Heart left ventricle (tissue), 16 donors: ENCODE data around the gene NHLRC2. TPM values are rescaled to one million over a fixed set of nuclear protein-coding genes. Genes with fewer than 3 reads are reported as not detected.

ENCODE experiments used
- ATAC-seq, 4 donors: fragments of 200-7000 bp; cut with Tn5 transposase; one replicate each; pipeline ENCODE4 v1.9.1; 2020 to 2022; ENCODE audit warnings: moderate library complexity in 4 of 4, mild to moderate bottlenecking in 3 of 4, moderate number of reproducible peaks in 1 of 4
- DNase-seq, 5 donors: peaks; one replicate each; pipeline ENCODE4 v3.0.0-alpha.2; 2020
- H3K27ac ChIP-seq, 12 donors: fragments of 200-600 bp; sonication (generic) in 4 of 12; one replicate each; pipeline versions ENCODE4 v1.5.0 to v1.8.0; 2016 to 2022; ENCODE audit warnings: mild to moderate bottlenecking in 2 of 12
- H3K27me3 ChIP-seq, 9 donors: fragments of 200-600 bp; sonication (generic) in 2 of 9; one replicate each; pipeline versions ENCODE4 v1.5.1 to v1.8.0; 2016 to 2022; ENCODE audit warnings: mild to moderate bottlenecking in 3 of 9
- H3K36me3 ChIP-seq, 9 donors: fragments of 200-600 bp; sonication (generic) in 2 of 9; one replicate each; pipeline versions ENCODE4 v1.5.0 to v1.8.0; 2018 to 2022; ENCODE audit warnings: mild to moderate bottlenecking in 2 of 9
- H3K4me1 ChIP-seq, 12 donors: fragments of 200-600 bp; sonication (generic) in 4 of 12; one replicate each; pipeline versions ENCODE4 v1.5.0 to v1.8.0; 2016 to 2022; ENCODE audit warnings: mild to moderate bottlenecking in 3 of 12
- H3K4me3 ChIP-seq, 12 donors: fragments of 200-600 bp; sonication (generic) in 4 of 12; one replicate each; pipeline versions ENCODE4 v1.5.0 to v1.8.0; 2017 to 2022; ENCODE audit warnings: mild to moderate bottlenecking in 9 of 12, moderate library complexity in 4 of 12
- H3K9me3 ChIP-seq, 12 donors: fragments of 200-600 bp; sonication (generic) in 4 of 12; one replicate each; pipeline versions ENCODE4 v1.5.0 to v1.8.0; 2016 to 2022; ENCODE audit warnings: mild to moderate bottlenecking in 1 of 12
- POLR2A ChIP-seq, 2 donors: fragments of 450-650 bp; IDR thresholded peaks; one replicate each; pipeline ENCODE4 v1.6.1; 2017; ENCODE audit warnings: antibody characterized with exemption in 2 of 2, mild to moderate bottlenecking in 2 of 2, moderate library complexity in 2 of 2
- WGBS, 4 donors: extraction: QIAGEN DNeasy Blood & Tissue Kit in 2 of 4; methylation state at CpG; one replicate each; pipeline versions ENCODE4 v1.1.5 to v1.1.7; 2013 to 2018; 5-methylcytosine and 5-hydroxymethylcytosine counted together
- intact Hi-C, 10 donors: fragments of 100-400 bp; cut with DNase I; formaldehyde crosslinking; loops; one replicate each; pipeline versions ENCODE4 v1.11.1 to v1.14.2; 2022
- polyA plus RNA-seq, 2 donors: library from polyadenylated mRNA; stranded (reverse); fragments of 200-250 nt; gene quantifications; one replicate each; pipeline ENCODE4 v1.2.3, GENCODE V29; 2013
- total RNA-seq, 9 donors: library from RNA; depleted of rRNA in 2 of 9; stranded (reverse); fragments of >200 nt in 2 of 9; fragmentation: NEBNext Ultra II Directional in 3 of 9; extraction: Animal tissue kit (Norgen Biotek cat#: 25700) in 3 of 9; gene quantifications; one replicate each; pipeline versions ENCODE4 v1.1.0 to v1.2.4, GENCODE V29; 2016 to 2023
- TF ChIP-seq, protein P1 (sequence below), 12 donors: fragments of 200-600 bp; sonication (generic) in 4 of 12; IDR thresholded peaks; one replicate each; pipeline versions ENCODE4 v1.5.0 to v1.8.0; 2018 to 2022; ENCODE audit warnings: antibody characterized with exemption in 12 of 12, mild to moderate bottlenecking in 5 of 12
- donor health status: ischemic (EF 13 %, LVEDD 7.1; RV severe dilation, severe dysfunction).
- donor health status: healthy with polysubstance abuse.
- donor health status: DM: no; HTN: yes; CAD: no.
- donor health status: DM: no; HTN: no; CAD: no.
- donor health status: ischemic (EF 25% LVEDD 6.9; RV normal size, moderate dysfunction).
- donor health status: ischemic (EF 25% LVEDD 5.7; RV mildly dilated, moderate dysfunction).
- donor health status: healthy.
- donor health status: DM: yes; HTN: yes; CAD: no.
- donor health status: ischemic (EF 35%, LVEDD 5.7; RV mildly dilated, moderate dysfunction).
- donor health status: nonischemic (EF 11% LVEDD 7.7; RV severe dilation, severe dysfunction).
- donor health status: DM: yes; HTN: yes; CAD: no.
- donor health status: PGD.
- donor health status: ischemic (EF 29% LVEDD 5.4; RV normal size, mild dysfunction).
- donor health status: nonischemic (EF 23%, LVEDD 6.1; RV moderate dilation, normal function).

The NHLRC2 gene
- total and polyA plus RNA-seq, 11 donors: 13.0 to 105 (median 76.1) TPM

DNA sequence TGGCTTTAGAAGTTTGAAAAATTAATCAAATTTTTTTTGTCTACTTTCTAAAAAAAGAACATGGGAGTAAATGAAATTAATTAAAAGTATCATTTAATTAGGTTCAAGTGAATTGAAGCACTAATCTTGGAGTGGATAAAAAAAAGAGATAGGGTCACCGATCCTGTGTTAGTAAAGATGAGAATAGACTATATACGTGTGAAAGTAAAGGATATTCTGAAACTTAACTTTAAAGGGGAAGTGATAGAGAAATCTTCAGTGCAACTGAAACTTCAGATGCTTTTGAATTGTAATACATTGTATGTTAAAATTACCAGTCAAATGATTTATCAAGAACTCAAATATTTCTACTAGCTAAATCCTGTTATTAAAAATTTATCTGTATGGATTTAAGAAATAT, 4.8 kb downstream of the NHLRC2 start:
- Histone ChIP-seq H3K27ac (peak overlapping the region in 10 of 12 donors; percentile 39 to 98 (median 95)), H3K27me3 (no peaks in the 10 kb centered on the region), H3K4me1 (peaks cover 0 to 44% (median 23%) of the 10 kb centered on the region in 12 donors), H3K9me3 (peaks cover 0 to 8% (median 0%) of the 10 kb centered on the region in 12 donors), H3K36me3 (peaks cover 0 to 59% (median 38%) of the 10 kb centered on the region in 9 donors), H3K4me3 (no peak overlapping the region)
- ATAC-seq (no peak), DNase-seq (no peak)
- intact Hi-C loops: loop anchor here in 8 of 10 donors (5.0 to 10.0 kb wide), 7 partner anchors 33 to 208 kb away; partner anchors contain the start of gene ADRB1 (in 5 of the 8)
- no peak for TF ChIP-seq POLR2A (IDR thresholded peaks at IDR 0.05)
- TF ChIP-seq, protein P1, sequence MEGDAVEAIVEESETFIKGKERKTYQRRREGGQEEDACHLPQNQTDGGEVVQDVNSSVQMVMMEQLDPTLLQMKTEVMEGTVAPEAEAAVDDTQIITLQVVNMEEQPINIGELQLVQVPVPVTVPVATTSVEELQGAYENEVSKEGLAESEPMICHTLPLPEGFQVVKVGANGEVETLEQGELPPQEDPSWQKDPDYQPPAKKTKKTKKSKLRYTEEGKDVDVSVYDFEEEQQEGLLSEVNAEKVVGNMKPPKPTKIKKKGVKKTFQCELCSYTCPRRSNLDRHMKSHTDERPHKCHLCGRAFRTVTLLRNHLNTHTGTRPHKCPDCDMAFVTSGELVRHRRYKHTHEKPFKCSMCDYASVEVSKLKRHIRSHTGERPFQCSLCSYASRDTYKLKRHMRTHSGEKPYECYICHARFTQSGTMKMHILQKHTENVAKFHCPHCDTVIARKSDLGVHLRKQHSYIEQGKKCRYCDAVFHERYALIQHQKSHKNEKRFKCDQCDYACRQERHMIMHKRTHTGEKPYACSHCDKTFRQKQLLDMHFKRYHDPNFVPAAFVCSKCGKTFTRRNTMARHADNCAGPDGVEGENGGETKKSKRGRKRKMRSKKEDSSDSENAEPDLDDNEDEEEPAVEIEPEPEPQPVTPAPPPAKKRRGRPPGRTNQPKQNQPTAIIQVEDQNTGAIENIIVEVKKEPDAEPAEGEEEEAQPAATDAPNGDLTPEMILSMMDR (IDR thresholded peaks at IDR 0.05): no peak
- 48 to 64% (median 60%) methylated on average over 2 of the region's 2 CpGs for WGBS, 4 donors

DNA sequence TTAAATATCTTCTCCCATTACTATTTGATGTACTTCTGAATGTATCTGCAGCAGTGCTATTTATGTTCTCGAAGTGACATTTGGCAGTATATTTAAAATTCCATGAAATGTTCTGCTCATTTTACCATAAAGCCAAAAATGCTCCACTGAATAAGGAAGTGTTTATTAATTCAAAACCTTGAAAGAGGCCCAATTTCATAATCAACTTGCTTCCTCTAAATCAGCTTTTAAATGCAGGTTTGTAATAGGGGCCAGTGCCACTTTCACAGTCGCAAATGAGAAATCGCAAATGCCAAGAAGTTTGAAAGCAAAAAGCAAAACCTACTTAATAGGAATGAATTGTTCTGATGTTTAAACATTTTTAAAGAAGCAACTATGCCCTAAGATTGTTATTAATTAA, 11.4 kb downstream of the NHLRC2 start:
- 72 to 76% (median 74%) methylated on average over 3 of the region's 3 CpGs for WGBS, 4 donors
- TF ChIP-seq, protein P1 (IDR thresholded peaks at IDR 0.05): no peak
- no peak for TF ChIP-seq POLR2A (IDR thresholded peaks at IDR 0.05)
- Histone ChIP-seq H3K36me3 (peaks cover 0 to 47% (median 11%) of the 10 kb centered on the region in 9 donors), H3K27ac (peak overlapping the region in 2 of 12 donors; percentile 1 to 19), H3K4me1 (peaks cover 0 to 28% (median 7%) of the 10 kb centered on the region in 12 donors), H3K27me3 (no peaks in the 10 kb centered on the region), H3K4me3 (no peak overlapping the region), H3K9me3 (peaks cover 0 to 6% (median 0%) of the 10 kb centered on the region in 12 donors)
- DNase-seq (no peak), ATAC-seq (no peak)
- intact Hi-C loops: no loop called here

DNA sequence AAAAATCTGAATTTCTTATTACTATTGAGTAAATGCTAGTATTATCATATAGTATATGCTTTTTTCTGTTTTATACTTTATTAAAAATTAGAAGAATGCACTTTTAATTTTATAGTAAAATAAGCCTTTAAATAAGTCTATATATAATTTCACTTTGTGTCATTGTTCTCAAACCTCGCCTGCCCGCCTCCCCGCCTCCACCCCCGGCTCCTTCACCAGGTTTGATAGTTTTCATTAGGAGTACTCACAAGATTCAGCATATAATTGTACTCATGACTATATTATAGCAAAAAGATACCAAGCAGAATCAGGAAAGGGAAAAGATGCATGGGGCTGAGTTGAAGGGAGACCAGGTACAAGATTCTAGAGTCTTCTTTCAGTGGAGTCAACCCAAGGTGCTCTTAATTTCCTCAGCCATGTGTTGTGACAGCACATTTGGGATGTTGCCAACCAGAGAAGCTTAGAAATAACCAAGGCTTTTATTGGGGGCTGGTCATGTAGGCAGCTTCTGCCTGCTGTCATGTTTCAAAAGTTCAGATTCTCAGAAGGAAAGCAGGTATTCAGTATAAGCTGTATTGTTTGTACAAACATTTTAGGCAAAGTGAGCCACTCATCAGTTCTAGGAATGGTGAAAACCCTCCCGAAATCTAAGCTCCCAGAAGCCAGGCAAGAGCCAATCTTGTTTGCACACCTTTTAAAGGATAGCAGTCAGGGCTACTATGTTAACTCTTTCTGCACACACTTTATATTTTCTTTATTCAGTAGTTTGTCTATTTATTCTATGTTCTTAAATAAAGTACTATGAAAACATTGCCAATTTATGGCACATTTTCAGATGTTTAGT, 12.3 kb downstream of the NHLRC2 start:
- 85 to 94% (median 90%) methylated on average over 5 of the region's 5 CpGs for WGBS, 4 donors
- peaks cover 0 to 43% (median 3%) of the 10 kb centered on the region in 9 donors for H3K36me3 ChIP-seq
- H3K4me3 ChIP-seq: no peak overlapping the region
- H3K9me3 ChIP-seq: peaks cover 0 to 3% (median 0%) of the 10 kb centered on the region in 12 donors
- peak overlapping the region in 1 of 12 donors; percentile 17 for H3K27ac ChIP-seq
- ATAC-seq (peak in 1 of 4 donors; percentile 18), DNase-seq (peak in 1 of 5 donors; percentile 17)
- no peaks in the 10 kb centered on the region for H3K27me3 ChIP-seq
- no peak for TF ChIP-seq POLR2A (IDR thresholded peaks at IDR 0.05)
- TF ChIP-seq, protein P1 (IDR thresholded peaks at IDR 0.05): no peak
- peaks cover 0 to 28% (median 7%) of the 10 kb centered on the region in 12 donors for H3K4me1 ChIP-seq
- intact Hi-C loops: no loop called here

DNA sequence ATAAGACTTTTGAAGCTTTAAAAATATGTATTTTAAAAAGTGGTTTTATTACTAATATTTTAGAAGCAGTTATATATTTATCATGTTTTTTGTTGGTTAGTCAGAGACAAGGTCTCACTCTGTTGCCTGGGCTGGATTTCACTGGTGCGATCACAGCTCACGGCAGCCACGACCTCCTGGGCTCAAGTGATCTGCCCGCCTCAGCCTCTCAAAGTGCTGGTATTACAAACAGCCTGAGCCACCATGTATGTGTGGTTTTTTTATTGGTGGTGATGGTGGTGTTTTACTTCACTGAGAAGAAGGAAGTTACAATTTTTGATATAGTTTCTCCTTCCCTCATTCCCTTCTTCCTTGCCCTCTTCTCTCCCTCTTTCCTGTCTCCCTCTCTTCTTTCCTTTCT, 13.4 kb downstream of the NHLRC2 start:
- WGBS, 4 donors: 83 to 91% (median 89%) methylated on average over 4 of the region's 4 CpGs
- peaks cover 0 to 44% (median 0%) of the 10 kb centered on the region in 9 donors for H3K36me3 ChIP-seq

More for the DNA sequence above, 13.4 kb downstream of the NHLRC2 start:
- intact Hi-C loops: no loop called here
- H3K4me1 ChIP-seq: peaks cover 0 to 28% (median 7%) of the 10 kb centered on the region in 12 donors
- no peak for TF ChIP-seq POLR2A (IDR thresholded peaks at IDR 0.05)
- TF ChIP-seq, protein P1 (IDR thresholded peaks at IDR 0.05): no peak
- H3K9me3 ChIP-seq: peaks cover 0 to 14% (median 9%) of the 10 kb centered on the region in 12 donors
- H3K27me3 ChIP-seq: no peaks in the 10 kb centered on the region
- DNase-seq: no peak
- H3K4me3 ChIP-seq: no peak overlapping the region
- H3K27ac ChIP-seq: no peak overlapping the region
- ATAC-seq: peak in 1 of 4 donors; percentile 38
